SK-N-SH (cell line): Measurements from ENCODE around the gene OGFR. TPM values are rescaled to one million over a fixed set of nuclear protein-coding genes. Genes with fewer than 3 reads are reported as not detected.

Source experiments
- CTCF ChIA-PET: fragments of 300-600, 350-600 bp; formaldehyde crosslinking; extraction: SDS; loops from one replicate; lab custom pipeline; 2021; lab: Yijun Ruan, JAX
- POLR2A ChIA-PET: fragments of 350-600 bp; sonication (Branson Sonifier 250); formaldehyde crosslinking; extraction: SDS; loops from one replicate; lab custom pipeline; 2020; ENCODE audit warnings: antibody characterized with exemption, inconsistent platforms; lab: Yijun Ruan, JAX
- DNase-seq: peaks from one replicate; pipeline ENCODE4 v3.0.0; 2012
- H2AFZ ChIP-seq: fragments of 200-600 bp; sonication (generic); 2 replicates; pipeline ENCODE4 v1.8.1; 2016; ENCODE audit warnings: antibody characterized with exemption, mild to moderate bottlenecking, low read depth
- H3F3A ChIP-seq: fragments of 200-600 bp; sonication (generic); replicated peaks from 2 replicates; pipeline ENCODE3; 2016; ENCODE audit warnings: antibody characterized with exemption, mild to moderate bottlenecking; ENCODE audit not compliant: insufficient read depth
- H3K27ac ChIP-seq, 2 experiments: fragments of 200-500 bp in 1 of 2; fragments of 200-600 bp in 1 of 2; sonication (Bioruptor generic) in 1 of 2; sonication (generic), shearing (Covaris generic) in 1 of 2; 2 replicates each; pipeline versions ENCODE4 v1.5.1 to v1.6.1; 2014 to 2016; ENCODE audit warnings: low read depth in 2 of 2, inconsistent platforms in 1 of 2, low read length in 1 of 2, mild to moderate bottlenecking in 1 of 2, mixed read lengths in 1 of 2
- H3K27me3 ChIP-seq: fragments of 200-600 bp; sonication (generic), shearing (Covaris generic); 2 replicates; pipeline ENCODE4 v1.6.1; 2016; ENCODE audit warnings: mixed run types; ENCODE audit not compliant: insufficient read depth
- H3K36me3 ChIP-seq, 2 experiments: fragments of 200-500 bp in 1 of 2; fragments of 200-600 bp in 1 of 2; sonication (Bioruptor generic) in 1 of 2; sonication (generic) in 1 of 2; replicated peaks in 1 of 2; 2 replicates each; pipeline versions ENCODE3 to v1.5.1; 2014 to 2016; ENCODE audit warnings: low read length in 1 of 2, mild to moderate bottlenecking in 1 of 2; ENCODE audit not compliant: insufficient read depth in 2 of 2, control insufficient read depth in 1 of 2
- H3K4me1 ChIP-seq, 2 experiments: fragments of 200-500 bp in 1 of 2; fragments of 200-600 bp in 1 of 2; sonication (Bioruptor generic) in 1 of 2; sonication (generic), shearing (Covaris generic) in 1 of 2; 2 replicates each; pipeline versions ENCODE4 v1.5.1 to v1.6.1; 2014 to 2016; ENCODE audit warnings: low read depth in 1 of 2, low read length in 1 of 2, mixed run types in 1 of 2; ENCODE audit not compliant: insufficient read depth in 2 of 2, control insufficient read depth in 1 of 2
- H3K4me2 ChIP-seq: fragments of 200-600 bp; sonication (generic), shearing (Covaris generic); 2 replicates; pipeline ENCODE4 v1.6.1; 2017; ENCODE audit warnings: mixed run types
- H3K4me3 ChIP-seq, 2 experiments: fragments of 200-500 bp in 1 of 2; fragments of 200-600 bp in 1 of 2; sonication (Bioruptor generic) in 1 of 2; sonication (generic), shearing (Covaris generic) in 1 of 2; 2 replicates each; pipeline versions ENCODE4 v1.5.1 to v1.8.1; 2014 to 2016; ENCODE audit warnings: low read depth in 2 of 2, inconsistent platforms in 1 of 2, low read length in 1 of 2, mild to moderate bottlenecking in 1 of 2, mixed read lengths in 1 of 2, moderate library complexity in 1 of 2
- H3K79me2 ChIP-seq: fragments of 200-600 bp; sonication (generic); 2 replicates; pipeline ENCODE4 v1.8.1; 2017; ENCODE audit warnings: mild to moderate bottlenecking; ENCODE audit not compliant: insufficient read depth
- H3K9ac ChIP-seq: fragments of 200-600 bp; sonication (generic); 2 replicates; pipeline ENCODE4 v1.6.1; 2017; ENCODE audit warnings: mixed run types
- H3K9me2 ChIP-seq: fragments of 200-600 bp; sonication (generic); 2 replicates; pipeline ENCODE4 v1.6.1; 2017; ENCODE audit warnings: mixed run types
- H3K9me3 ChIP-seq: fragments of 200-600 bp; sonication (generic); 2 replicates; pipeline ENCODE4 v1.6.1; 2017; ENCODE audit warnings: mixed run types, mild to moderate bottlenecking, moderate library complexity
- H4K20me1 ChIP-seq: fragments of 200-600 bp; sonication (generic); 2 replicates; pipeline ENCODE4 v1.6.1; 2017; ENCODE audit warnings: mild to moderate bottlenecking, mixed run types; ENCODE audit not compliant: insufficient read depth
- ELF1 ChIP-seq: IDR thresholded peaks from 2 replicates; pipeline ENCODE4 v1.4.0; 2012
- EZH2phosphoT487 ChIP-seq: fragments of 200-600 bp; sonication (generic); IDR thresholded peaks from 2 replicates; pipeline ENCODE4 v1.6.1; 2017; ENCODE audit warnings: low read depth, mixed run types, mild to moderate bottlenecking, antibody characterized with exemption, moderate library complexity, borderline replicate concordance
- FOSL2 ChIP-seq: IDR thresholded peaks from 2 replicates; pipeline ENCODE4 v1.4.0; 2012; ENCODE audit warnings: low read depth, mild to moderate bottlenecking, moderate library complexity, borderline replicate concordance
- FOXM1 ChIP-seq: IDR thresholded peaks from 2 replicates; pipeline ENCODE4 v1.4.0; 2012; ENCODE audit warnings: low read depth, mild to moderate bottlenecking
- GABPA ChIP-seq: IDR thresholded peaks from 2 replicates; pipeline ENCODE4 v1.4.0; 2012; ENCODE audit warnings: low read depth, mild to moderate bottlenecking
- GATA2 ChIP-seq: sonication (generic); formaldehyde crosslinking; IDR thresholded peaks from 2 replicates; pipeline ENCODE4 v1.5.0; 2020; ENCODE audit warnings: mild to moderate bottlenecking, missing genetic modification reagents
- JUND ChIP-seq: IDR thresholded peaks from 2 replicates; pipeline ENCODE4 v1.4.0; 2012
- MEF2A ChIP-seq: IDR thresholded peaks from 2 replicates; pipeline ENCODE4 v1.4.0; 2012; ENCODE audit warnings: low read depth, borderline replicate concordance
- NFIC ChIP-seq: IDR thresholded peaks from 2 replicates; pipeline ENCODE4 v1.4.0; 2012; ENCODE audit warnings: borderline replicate concordance
- NRF1 ChIP-seq: IDR thresholded peaks from 2 replicates; pipeline ENCODE4 v1.6.1; 2012; ENCODE audit warnings: low read depth, mild to moderate bottlenecking, low read length
- POLR2AphosphoS5 ChIP-seq: IDR thresholded peaks from 2 replicates; pipeline ENCODE4 v1.6.1; 2012; ENCODE audit warnings: low read depth, low read length
- RCOR1 ChIP-seq: fragments of 150-350 bp; IDR thresholded peaks from 2 replicates; pipeline ENCODE4 v1.6.1; 2017; ENCODE audit warnings: antibody characterized with exemption, low read length
- RFX5 ChIP-seq: IDR thresholded peaks from 2 replicates; pipeline ENCODE4 v1.6.1; 2012; ENCODE audit warnings: mild to moderate bottlenecking, improper control_type of control experiment, low read length
- RXRA ChIP-seq: IDR thresholded peaks from 2 replicates; pipeline ENCODE4 v1.4.0; 2012; ENCODE audit warnings: low read depth, mild to moderate bottlenecking, borderline replicate concordance
- SIN3A ChIP-seq: IDR thresholded peaks from 2 replicates; pipeline ENCODE4 v1.6.1; 2012; ENCODE audit warnings: low read depth, mild to moderate bottlenecking, low read length, moderate library complexity, borderline replicate concordance
- SMC3 ChIP-seq: IDR thresholded peaks from 2 replicates; pipeline ENCODE4 v1.6.1; 2012; ENCODE audit warnings: low read depth, low read length, improper control_type of control experiment
- TAF1 ChIP-seq: IDR thresholded peaks from 2 replicates; pipeline ENCODE4 v1.6.1; 2012; ENCODE audit warnings: low read depth, mild to moderate bottlenecking, low read length, moderate library complexity, borderline replicate concordance
- TEAD4 ChIP-seq: IDR thresholded peaks from 2 replicates; pipeline ENCODE4 v1.4.0; 2012; ENCODE audit warnings: mild to moderate bottlenecking, borderline replicate concordance; ENCODE audit not compliant: insufficient read depth
- USF1 ChIP-seq: IDR thresholded peaks from 2 replicates; pipeline ENCODE4 v1.4.0; 2012; ENCODE audit warnings: low read depth, borderline replicate concordance
- YY1 ChIP-seq: IDR thresholded peaks from 2 replicates; pipeline ENCODE4 v1.4.0; 2012; ENCODE audit warnings: low read depth, mild to moderate bottlenecking
- WGBS: methylation state at CpG from one replicate; pipeline ENCODE4 v1.1.6; 2017; ENCODE audit warnings: low lambda C conversion rate; 5-methylcytosine and 5-hydroxymethylcytosine counted together
- polyA plus RNA-seq, 3 experiments: library from polyadenylated mRNA; depleted of rRNA; stranded (reverse); fragments of >200 nt; gene quantifications; 2 replicates each; pipeline ENCODE4 v1.2.3, GENCODE V29; 2012
- TF ChIP-seq, protein P1 (sequence below): IDR thresholded peaks from 2 replicates; pipeline ENCODE4 v1.4.0; 2012; ENCODE audit warnings: low read depth, borderline replicate concordance
- TF ChIP-seq, protein P2 (sequence below): fragments of 150-350 bp; IDR thresholded peaks from 2 replicates; pipeline ENCODE4 v1.6.1; 2017; ENCODE audit warnings: antibody characterized with exemption, low read length, low read depth, borderline replicate concordance
- TF ChIP-seq, protein P3 (sequence below): fragments of 200-600 bp; sonication (generic); IDR thresholded peaks from 2 replicates; pipeline ENCODE4 v1.6.1; 2017; ENCODE audit warnings: antibody characterized with exemption, mild to moderate bottlenecking, moderate library complexity

The OGFR gene
- polyA plus RNA-seq, 1 of the 3 experiments (the other 2 are of a cell fraction) = 60.8 TPM

- ChIA-PET CTCF (interaction anchor here (1.3 kb wide), 1 partner anchor 183 kb away, joined by 3 read pairs; no protein-coding TSS in a partner anchor), POLR2A (no interaction called here)
- no peaks in the 10 kb centered on the region for H3K27me3 ChIP-seq
- H3K4me1 ChIP-seq = peaks cover 12 to 19% of the 10 kb centered on the region in 2 experiments; a peak in 2 of 4 replicates
- H3F3A ChIP-seq = peaks cover 27% of the 10 kb centered on the region
- no peak overlapping the region for H2AFZ ChIP-seq
- no peaks in the 10 kb centered on the region for H3K9me2 ChIP-seq
- peaks cover 17% of the 10 kb centered on the region for H3K79me2 ChIP-seq
- H3K36me3 ChIP-seq = peaks cover 19 to 35% of the 10 kb centered on the region in 2 experiments
- H3K9ac ChIP-seq = no peak overlapping the region
- 97% methylated on average over 11 of the region's 19 CpGs for WGBS
- TF ChIP-seq FOXM1 (no peak), MEF2A (no peak), ELF1 (no peak), JUND (no peak), NRF1 (no peak), FOSL2 (no peak), YY1 (no peak), POLR2AphosphoS5 (no peak), NFIC (no peak), SMC3 (no peak), RCOR1 (no peak), TAF1 (no peak), RFX5 (no peak), GATA2 (CRISPR knock-in tag) (no peak)
- TF ChIP-seq, protein P1, sequence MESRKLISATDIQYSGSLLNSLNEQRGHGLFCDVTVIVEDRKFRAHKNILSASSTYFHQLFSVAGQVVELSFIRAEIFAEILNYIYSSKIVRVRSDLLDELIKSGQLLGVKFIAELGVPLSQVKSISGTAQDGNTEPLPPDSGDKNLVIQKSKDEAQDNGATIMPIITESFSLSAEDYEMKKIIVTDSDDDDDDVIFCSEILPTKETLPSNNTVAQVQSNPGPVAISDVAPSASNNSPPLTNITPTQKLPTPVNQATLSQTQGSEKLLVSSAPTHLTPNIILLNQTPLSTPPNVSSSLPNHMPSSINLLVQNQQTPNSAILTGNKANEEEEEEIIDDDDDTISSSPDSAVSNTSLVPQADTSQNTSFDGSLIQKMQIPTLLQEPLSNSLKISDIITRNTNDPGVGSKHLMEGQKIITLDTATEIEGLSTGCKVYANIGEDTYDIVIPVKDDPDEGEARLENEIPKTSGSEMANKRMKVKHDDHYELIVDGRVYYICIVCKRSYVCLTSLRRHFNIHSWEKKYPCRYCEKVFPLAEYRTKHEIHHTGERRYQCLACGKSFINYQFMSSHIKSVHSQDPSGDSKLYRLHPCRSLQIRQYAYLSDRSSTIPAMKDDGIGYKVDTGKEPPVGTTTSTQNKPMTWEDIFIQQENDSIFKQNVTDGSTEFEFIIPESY = no peak
- TF ChIP-seq, all 33 proteins: peak for 0
- Histone ChIP-seq H4K20me1 (0 out of 2 replicates have a peak, but pooled peaks cover 8% of the 10 kb centered on the region), H3K27ac (no peak overlapping the region), H3K4me3 (no peak overlapping the region), H3K9me3 (no peaks in the 10 kb centered on the region), H3K4me2 (no peak overlapping the region)
- no peak for DNase-seq
These were observed 5.2 kb upstream of the OGFR start for GRCh38 chr20:62799459-62799858.

GRCh38 chr20:62799873-62800272 is 4.8 kb upstream of the OGFR start:
- CTCF ChIA-PET = no interaction called here
- POLR2A ChIA-PET = no interaction called here
- no peaks in the 10 kb centered on the region for H3K27me3 ChIP-seq
- H3K36me3 ChIP-seq = peaks cover 19 to 35% of the 10 kb centered on the region in 2 experiments
- H3K9ac ChIP-seq = no peak overlapping the region
- no peak for DNase-seq
- no peak overlapping the region for H3K4me2 ChIP-seq
- H3K9me3 ChIP-seq = no peaks in the 10 kb centered on the region
- H4K20me1 ChIP-seq = 0 out of 2 replicates have a peak, but pooled peaks cover 8% of the 10 kb centered on the region
- H3F3A ChIP-seq = peaks cover 23% of the 10 kb centered on the region
- no peak overlapping the region for H3K27ac ChIP-seq
- no peak overlapping the region for H3K4me3 ChIP-seq
- H2AFZ ChIP-seq = no peak overlapping the region
- H3K79me2 ChIP-seq = peaks cover 17% of the 10 kb centered on the region
- H3K4me1 ChIP-seq = peaks cover 8 to 19% of the 10 kb centered on the region in 2 experiments; a peak in 2 of 4 replicates
- 83% methylated on average over 7 of the region's 10 CpGs for WGBS
- no peaks in the 10 kb centered on the region for H3K9me2 ChIP-seq
- no peak for TF ChIP-seq YY1
- TF ChIP-seq, protein P2, sequence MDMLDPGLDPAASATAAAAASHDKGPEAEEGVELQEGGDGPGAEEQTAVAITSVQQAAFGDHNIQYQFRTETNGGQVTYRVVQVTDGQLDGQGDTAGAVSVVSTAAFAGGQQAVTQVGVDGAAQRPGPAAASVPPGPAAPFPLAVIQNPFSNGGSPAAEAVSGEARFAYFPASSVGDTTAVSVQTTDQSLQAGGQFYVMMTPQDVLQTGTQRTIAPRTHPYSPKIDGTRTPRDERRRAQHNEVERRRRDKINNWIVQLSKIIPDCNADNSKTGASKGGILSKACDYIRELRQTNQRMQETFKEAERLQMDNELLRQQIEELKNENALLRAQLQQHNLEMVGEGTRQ = no peak
- no peak for TF ChIP-seq GATA2 (CRISPR knock-in tag)
- no peak for TF ChIP-seq SIN3A
- TF ChIP-seq RXRA = no peak
- TF ChIP-seq USF1 = no peak
- TF ChIP-seq SMC3 = no peak
- TF ChIP-seq ELF1 = no peak
- TF ChIP-seq TAF1 = no peak
- TF ChIP-seq, protein P3, sequence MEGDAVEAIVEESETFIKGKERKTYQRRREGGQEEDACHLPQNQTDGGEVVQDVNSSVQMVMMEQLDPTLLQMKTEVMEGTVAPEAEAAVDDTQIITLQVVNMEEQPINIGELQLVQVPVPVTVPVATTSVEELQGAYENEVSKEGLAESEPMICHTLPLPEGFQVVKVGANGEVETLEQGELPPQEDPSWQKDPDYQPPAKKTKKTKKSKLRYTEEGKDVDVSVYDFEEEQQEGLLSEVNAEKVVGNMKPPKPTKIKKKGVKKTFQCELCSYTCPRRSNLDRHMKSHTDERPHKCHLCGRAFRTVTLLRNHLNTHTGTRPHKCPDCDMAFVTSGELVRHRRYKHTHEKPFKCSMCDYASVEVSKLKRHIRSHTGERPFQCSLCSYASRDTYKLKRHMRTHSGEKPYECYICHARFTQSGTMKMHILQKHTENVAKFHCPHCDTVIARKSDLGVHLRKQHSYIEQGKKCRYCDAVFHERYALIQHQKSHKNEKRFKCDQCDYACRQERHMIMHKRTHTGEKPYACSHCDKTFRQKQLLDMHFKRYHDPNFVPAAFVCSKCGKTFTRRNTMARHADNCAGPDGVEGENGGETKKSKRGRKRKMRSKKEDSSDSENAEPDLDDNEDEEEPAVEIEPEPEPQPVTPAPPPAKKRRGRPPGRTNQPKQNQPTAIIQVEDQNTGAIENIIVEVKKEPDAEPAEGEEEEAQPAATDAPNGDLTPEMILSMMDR = no peak
- no peak for TF ChIP-seq TEAD4
- TF ChIP-seq GABPA = no peak
- no peak for TF ChIP-seq FOXM1
- TF ChIP-seq EZH2phosphoT487 = no peak
